ENCODE data around the gene ADGRE2.

Gene ADGRE2

GRCh38 chr19:14700711-14701375 lies 77.5 kb downstream of the ADGRE2 start:
- Histone ChIP-seq H3K27me3 (ENCODE audit: control insufficient read depth, insufficient read depth, low read length) (no peaks in the 10 kb centered on the region), H3K9me3 (ENCODE audit: control insufficient read depth, low read length) (no peaks in the 10 kb centered on the region), H3K4me3 (ENCODE audit: low read depth, low read length) (no peak overlapping the region), H2AFZ (no peak overlapping the region), H3K79me2 (no peaks in the 10 kb centered on the region), H3K4me2 (ENCODE audit: low read length) (no peak overlapping the region), H3K27ac (no peak overlapping the region), H3K4me1 (no peaks in the 10 kb centered on the region), H3K36me3 (ENCODE audit: control insufficient read depth, insufficient read depth, low read length) (no peaks in the 10 kb centered on the region), H3K9ac (no peak overlapping the region)
- TF ChIP-seq CTCF (IDR thresholded peaks at IDR 0.05): no peak

GRCh38 chr19:14699641-14700040 lies 78.7 kb downstream of the ADGRE2 start:
- no peak overlapping the region for H3K4me3 ChIP-seq (ENCODE audit: low read depth, low read length)
- no peak overlapping the region for H3K9ac ChIP-seq
- no peaks in the 10 kb centered on the region for H3K9me3 ChIP-seq (ENCODE audit: control insufficient read depth, low read length)
- no peaks in the 10 kb centered on the region for H3K36me3 ChIP-seq (ENCODE audit: control insufficient read depth, insufficient read depth, low read length)
- H3K27me3 ChIP-seq (ENCODE audit: control insufficient read depth, insufficient read depth, low read length): no peaks in the 10 kb centered on the region
- H3K4me2 ChIP-seq (ENCODE audit: low read length): no peak overlapping the region
- H3K4me1 ChIP-seq: no peaks in the 10 kb centered on the region
- TF ChIP-seq CTCF (IDR thresholded peaks at IDR 0.05): no peak
- H2AFZ ChIP-seq: no peak overlapping the region
- H3K79me2 ChIP-seq: no peaks in the 10 kb centered on the region
- no peak overlapping the region for H3K27ac ChIP-seq

GRCh38 chr19:14695471-14695870 lies 82.9 kb downstream of the ADGRE2 start:
- no peaks in the 10 kb centered on the region for H3K27me3 ChIP-seq (ENCODE audit: control insufficient read depth, insufficient read depth, low read length)
- H3K27ac ChIP-seq: no peak overlapping the region
- H3K4me2 ChIP-seq (ENCODE audit: low read length): no peak overlapping the region
- no peak overlapping the region for H2AFZ ChIP-seq
- no peak overlapping the region for H3K4me3 ChIP-seq (ENCODE audit: low read depth, low read length)
- H3K9me3 ChIP-seq (ENCODE audit: control insufficient read depth, low read length): no peaks in the 10 kb centered on the region
- H3K36me3 ChIP-seq (ENCODE audit: control insufficient read depth, insufficient read depth, low read length): no peaks in the 10 kb centered on the region
- no peak overlapping the region for H3K9ac ChIP-seq
- no peaks in the 10 kb centered on the region for H3K4me1 ChIP-seq
- no peaks in the 10 kb centered on the region for H3K79me2 ChIP-seq
- TF ChIP-seq CTCF (IDR thresholded peaks at IDR 0.05): no peak

GRCh38 chr19:14694641-14695266 lies 83.6 kb downstream of the ADGRE2 start:
- no peak overlapping the region for H3K4me3 ChIP-seq (ENCODE audit: low read depth, low read length)
- no peaks in the 10 kb centered on the region for H3K9me3 ChIP-seq (ENCODE audit: control insufficient read depth, low read length)
- no peak for TF ChIP-seq CTCF (IDR thresholded peaks at IDR 0.05)
- H3K79me2 ChIP-seq: no peaks in the 10 kb centered on the region
- no peaks in the 10 kb centered on the region for H3K27me3 ChIP-seq (ENCODE audit: control insufficient read depth, insufficient read depth, low read length)
- H2AFZ ChIP-seq: no peak overlapping the region
- H3K4me1 ChIP-seq: no peaks in the 10 kb centered on the region
- no peak overlapping the region for H3K27ac ChIP-seq
- H3K4me2 ChIP-seq (ENCODE audit: low read length): no peak overlapping the region
- no peaks in the 10 kb centered on the region for H3K36me3 ChIP-seq (ENCODE audit: control insufficient read depth, insufficient read depth, low read length)
- no peak overlapping the region for H3K9ac ChIP-seq
